ENCODE results near the gene STYXL1. TPM values are rescaled to one million over a fixed set of nuclear protein-coding genes. Genes with fewer than 3 reads are reported as not detected.
"Not testable (repeated sequence)": the region's sequence is repeated elsewhere in the genome, so short reads cannot be mapped to it uniquely, and the experiment has no call there.

Gene STYXL1
- total RNA-seq, 3 donors from 2014 or later: 19.6 to 34.5 (median 20.6) TPM

DNA sequence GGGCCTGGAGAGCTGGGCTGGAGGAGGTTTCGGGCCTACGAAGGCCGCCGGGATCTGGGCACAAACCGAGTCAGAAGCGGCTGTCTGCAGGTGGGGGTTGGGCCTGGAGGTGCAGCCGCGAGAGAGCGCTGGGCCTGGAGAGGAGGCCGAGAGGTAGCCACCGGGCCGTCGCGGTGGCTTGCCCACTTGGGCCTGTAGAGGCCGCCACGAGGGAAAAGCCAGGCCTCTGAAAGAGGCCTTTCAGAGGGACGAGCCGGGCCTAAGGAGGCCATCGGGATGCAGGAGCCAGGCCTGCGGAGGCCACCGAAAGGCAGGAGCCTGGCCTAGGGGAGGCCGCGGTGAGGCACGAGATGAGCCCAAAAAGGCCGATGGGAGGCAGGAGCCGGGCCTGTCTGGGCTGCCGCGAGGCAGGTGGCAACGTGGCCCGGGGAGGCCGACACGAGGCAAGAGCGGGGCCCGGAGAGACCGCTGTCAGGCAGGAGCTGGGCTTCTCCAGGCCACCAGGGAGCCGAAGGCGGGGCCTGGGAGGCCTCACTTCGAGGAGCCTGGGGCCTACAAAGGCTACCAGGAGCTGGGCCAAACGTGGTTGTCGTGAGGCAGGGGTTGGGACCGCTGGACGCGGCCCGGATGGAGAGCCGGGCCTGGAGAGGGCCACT lies 25.7 kb upstream of the STYXL1 start:
- H3K9me3 Mint-ChIP-seq: peaks cover 4% of the 10 kb centered on the region
- no peak for DNase-seq
- no peaks in the 10 kb centered on the region for H3K27me3 Mint-ChIP-seq (ENCODE audit: low read depth)
- no peaks in the 10 kb centered on the region for H3K36me3 Mint-ChIP-seq (ENCODE audit: insufficient read depth)
- H3K4me3 Mint-ChIP-seq: no peak overlapping the region
- no peak for ATAC-seq
- peaks cover 8% of the 10 kb centered on the region for H3K4me1 Mint-ChIP-seq (ENCODE audit: low read depth)

GRCh38 chr7:76072243-76073148 lies 24.7 kb upstream of the STYXL1 start:
- DNase-seq (no peak), ATAC-seq (no peak)
- peaks cover 5% of the 10 kb centered on the region for H3K4me1 Mint-ChIP-seq (ENCODE audit: low read depth)
- H3K9me3 Mint-ChIP-seq: peaks cover 4% of the 10 kb centered on the region
- no peak overlapping the region for H3K4me3 Mint-ChIP-seq
- no peaks in the 10 kb centered on the region for H3K27me3 Mint-ChIP-seq (ENCODE audit: low read depth)
- no peaks in the 10 kb centered on the region for H3K36me3 Mint-ChIP-seq (ENCODE audit: insufficient read depth)

GRCh38 chr7:76071316-76072242 lies 23.8 kb upstream of the STYXL1 start:
- DNase-seq (no peak), ATAC-seq (no peak)
- peaks cover 5% of the 10 kb centered on the region for H3K36me3 Mint-ChIP-seq (ENCODE audit: insufficient read depth)
- no peaks in the 10 kb centered on the region for H3K4me1 Mint-ChIP-seq (ENCODE audit: low read depth)
- H3K27me3 Mint-ChIP-seq (ENCODE audit: low read depth): no peaks in the 10 kb centered on the region
- H3K9me3 Mint-ChIP-seq: peaks cover 4% of the 10 kb centered on the region
- no peak overlapping the region for H3K4me3 Mint-ChIP-seq

- DNase-seq (no peak), ATAC-seq (no peak)
- no peak overlapping the region for H3K4me3 Mint-ChIP-seq
- H3K4me1 Mint-ChIP-seq (ENCODE audit: low read depth): no peaks in the 10 kb centered on the region
- H3K27me3 Mint-ChIP-seq (ENCODE audit: low read depth): no peaks in the 10 kb centered on the region
- no peaks in the 10 kb centered on the region for H3K9me3 Mint-ChIP-seq
- peaks cover 22% of the 10 kb centered on the region for H3K36me3 Mint-ChIP-seq (ENCODE audit: insufficient read depth)
Measured at GRCh38 chr7:76069238-76069638, 21.4 kb upstream of the STYXL1 start.

DNA sequence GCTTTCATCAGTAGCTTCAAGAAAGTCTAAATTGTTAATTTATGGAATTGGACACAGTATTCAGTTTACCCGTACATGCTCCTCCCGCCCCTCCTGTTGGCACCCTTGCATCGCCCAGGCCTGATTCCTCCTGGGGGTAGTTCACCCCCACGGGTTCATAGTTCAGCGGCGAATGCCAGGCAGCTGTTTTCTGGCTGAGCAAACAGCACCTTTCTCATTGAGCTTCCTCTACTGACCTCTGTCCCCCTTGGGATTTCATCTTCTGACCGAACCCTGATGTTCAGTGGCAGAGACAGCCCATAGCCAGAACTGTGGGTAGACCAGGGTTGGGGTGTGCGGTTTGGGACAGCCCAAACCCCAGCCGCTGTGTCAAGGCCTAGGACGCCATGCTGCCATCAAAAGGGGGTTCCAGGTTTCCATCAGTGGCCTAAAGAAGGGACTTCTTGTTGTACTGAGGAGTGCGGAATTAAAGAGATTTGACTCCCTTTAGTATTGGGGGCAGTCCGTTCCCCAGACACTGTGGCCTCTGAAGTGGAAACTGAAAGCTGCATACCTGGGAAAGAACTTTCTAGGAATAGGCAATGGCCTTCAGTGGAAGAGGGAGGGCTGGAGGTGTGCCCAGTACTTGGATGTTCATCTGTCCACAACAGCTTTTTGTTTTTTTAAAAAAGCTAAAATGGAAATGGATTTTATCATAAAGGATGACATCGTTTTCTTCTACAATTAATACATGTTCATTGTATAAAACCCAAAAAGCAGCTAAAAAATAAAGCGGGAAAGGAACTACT lies 19.1 kb upstream of the STYXL1 start:
- Mint-ChIP-seq H3K27me3 (ENCODE audit: low read depth) (no peaks in the 10 kb centered on the region), H3K4me1 (ENCODE audit: low read depth) (no peaks in the 10 kb centered on the region), H3K36me3 (ENCODE audit: insufficient read depth) (peaks cover 36% of the 10 kb centered on the region), H3K9me3 (no peaks in the 10 kb centered on the region), H3K4me3 (no peak overlapping the region)
- DNase-seq: no peak
- ATAC-seq: no peak

GRCh38 chr7:76065016-76065612 lies 17.3 kb upstream of the STYXL1 start:
- H3K9me3 Mint-ChIP-seq: no peaks in the 10 kb centered on the region
- ATAC-seq: peak; percentile 56 to 85
- H3K36me3 Mint-ChIP-seq (ENCODE audit: insufficient read depth): peaks cover 41% of the 10 kb centered on the region
- no peak overlapping the region for H3K4me3 Mint-ChIP-seq
- no peak for DNase-seq
- H3K4me1 Mint-ChIP-seq (ENCODE audit: low read depth): no peaks in the 10 kb centered on the region
- H3K27me3 Mint-ChIP-seq (ENCODE audit: low read depth): no peaks in the 10 kb centered on the region

DNA sequence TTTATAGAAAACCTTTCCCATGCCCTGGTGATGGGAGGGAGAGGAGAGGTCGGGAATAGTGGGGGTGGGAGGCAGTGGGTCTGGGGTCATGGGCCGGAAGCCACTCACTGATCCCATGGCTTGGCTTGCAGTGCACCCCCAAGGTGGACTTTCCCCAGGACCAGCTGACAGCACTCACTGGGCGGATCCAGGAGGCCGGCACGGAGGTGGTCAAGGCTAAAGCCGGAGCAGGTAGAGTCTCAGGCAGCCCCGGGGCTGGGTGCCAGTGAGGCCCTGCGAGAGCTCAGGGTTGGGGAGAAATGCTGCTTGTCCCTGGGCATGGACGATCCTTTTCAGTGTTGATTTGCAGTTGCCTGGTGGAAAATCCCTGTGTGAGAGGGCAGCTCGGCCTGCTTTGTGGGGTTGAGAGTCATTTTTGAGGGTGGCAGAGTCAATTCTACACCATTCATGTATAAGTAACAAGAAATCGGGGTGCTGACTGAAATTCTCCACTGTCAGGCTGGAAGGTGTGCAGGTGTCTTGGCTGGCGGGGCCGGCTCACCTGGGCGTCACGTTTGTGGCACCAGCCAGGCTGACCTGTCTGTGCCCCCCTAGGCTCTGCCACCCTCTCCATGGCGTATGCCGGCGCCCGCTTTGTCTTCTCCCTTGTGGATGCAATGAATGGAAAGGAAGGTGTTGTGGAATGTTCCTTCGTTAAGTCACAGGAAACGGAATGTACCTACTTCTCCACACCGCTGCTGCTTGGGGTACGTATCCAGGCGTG lies 16.6 kb upstream of the STYXL1 start:
- Mint-ChIP-seq H3K9me3 (no peaks in the 10 kb centered on the region), H3K4me1 (ENCODE audit: low read depth) (no peaks in the 10 kb centered on the region), H3K4me3 (no peak overlapping the region), H3K36me3 (ENCODE audit: insufficient read depth) (peaks cover 45% of the 10 kb centered on the region), H3K27me3 (ENCODE audit: low read depth) (no peaks in the 10 kb centered on the region)
- ATAC-seq (no peak), DNase-seq (no peak)

GRCh38 chr7:76063525-76063924 lies 15.7 kb upstream of the STYXL1 start:
- no peak overlapping the region for H3K4me3 Mint-ChIP-seq
- no peaks in the 10 kb centered on the region for H3K4me1 Mint-ChIP-seq (ENCODE audit: low read depth)
- H3K36me3 Mint-ChIP-seq (ENCODE audit: insufficient read depth): peaks cover 47% of the 10 kb centered on the region
- DNase-seq (no peak), ATAC-seq (no peak)
- H3K9me3 Mint-ChIP-seq: no peaks in the 10 kb centered on the region
- H3K27me3 Mint-ChIP-seq (ENCODE audit: low read depth): no peaks in the 10 kb centered on the region

GRCh38 chr7:76063114-76063513 lies 15.3 kb upstream of the STYXL1 start:
- H3K4me3 Mint-ChIP-seq: no peak overlapping the region
- no peak for ATAC-seq

GRCh38 chr7:76062254-76062653 lies 14.5 kb upstream of the STYXL1 start:
- Mint-ChIP-seq H3K4me1 (ENCODE audit: low read depth) (no peaks in the 10 kb centered on the region), H3K27me3 (ENCODE audit: low read depth) (no peaks in the 10 kb centered on the region), H3K36me3 (ENCODE audit: insufficient read depth) (peaks cover 57% of the 10 kb centered on the region), H3K9me3 (no peaks in the 10 kb centered on the region), H3K4me3 (no peak overlapping the region)
- DNase-seq (no peak), ATAC-seq (no peak)

More at GRCh38 chr7:76063114-76063513, 15.3 kb upstream of the STYXL1 start:
- no peaks in the 10 kb centered on the region for H3K4me1 Mint-ChIP-seq (ENCODE audit: low read depth)
- peaks cover 50% of the 10 kb centered on the region for H3K36me3 Mint-ChIP-seq (ENCODE audit: insufficient read depth)
- no peaks in the 10 kb centered on the region for H3K9me3 Mint-ChIP-seq
- no peaks in the 10 kb centered on the region for H3K27me3 Mint-ChIP-seq (ENCODE audit: low read depth)
- DNase-seq: no peak

GRCh38 chr7:76060842-76061241 lies 13.0 kb upstream of the STYXL1 start:
- H3K4me3 Mint-ChIP-seq: no peak overlapping the region
- no peaks in the 10 kb centered on the region for H3K4me1 Mint-ChIP-seq (ENCODE audit: low read depth)
- no peaks in the 10 kb centered on the region for H3K27me3 Mint-ChIP-seq (ENCODE audit: low read depth)
- DNase-seq (no peak), ATAC-seq (no peak)
- no peaks in the 10 kb centered on the region for H3K9me3 Mint-ChIP-seq
- H3K36me3 Mint-ChIP-seq (ENCODE audit: insufficient read depth): peaks cover 48% of the 10 kb centered on the region

- H3K27me3 Mint-ChIP-seq (ENCODE audit: low read depth); H3K4me1 Mint-ChIP-seq (ENCODE audit: low read depth); H3K4me3 Mint-ChIP-seq; DNase-seq; ATAC-seq; H3K9me3 Mint-ChIP-seq: not testable (repeated sequence)
- peaks cover 40% of the 10 kb centered on the region for H3K36me3 Mint-ChIP-seq (ENCODE audit: insufficient read depth)
Measured at GRCh38 chr7:76058745-76059144, 10.9 kb upstream of the STYXL1 start.

- no peaks in the 10 kb centered on the region for H3K9me3 Mint-ChIP-seq
- H3K4me3 Mint-ChIP-seq: no peak overlapping the region
- H3K36me3 Mint-ChIP-seq (ENCODE audit: insufficient read depth): peaks cover 36% of the 10 kb centered on the region
- no peak for DNase-seq
- H3K27me3 Mint-ChIP-seq (ENCODE audit: low read depth): no peaks in the 10 kb centered on the region
- H3K4me1 Mint-ChIP-seq (ENCODE audit: low read depth): peaks cover 3% of the 10 kb centered on the region
- ATAC-seq: no peak
Measured at GRCh38 chr7:76057813-76058145, 10.0 kb upstream of the STYXL1 start.
